Measurements from ENCODE around the gene TENM4. TPM values are rescaled to one million over a fixed set of nuclear protein-coding genes. Genes with fewer than 3 reads are reported as not detected.

The TENM4 gene
- total RNA-seq, 4 donors from 2014 or later = 31.4 to 44.5 (median 38.0) TPM

DNA sequence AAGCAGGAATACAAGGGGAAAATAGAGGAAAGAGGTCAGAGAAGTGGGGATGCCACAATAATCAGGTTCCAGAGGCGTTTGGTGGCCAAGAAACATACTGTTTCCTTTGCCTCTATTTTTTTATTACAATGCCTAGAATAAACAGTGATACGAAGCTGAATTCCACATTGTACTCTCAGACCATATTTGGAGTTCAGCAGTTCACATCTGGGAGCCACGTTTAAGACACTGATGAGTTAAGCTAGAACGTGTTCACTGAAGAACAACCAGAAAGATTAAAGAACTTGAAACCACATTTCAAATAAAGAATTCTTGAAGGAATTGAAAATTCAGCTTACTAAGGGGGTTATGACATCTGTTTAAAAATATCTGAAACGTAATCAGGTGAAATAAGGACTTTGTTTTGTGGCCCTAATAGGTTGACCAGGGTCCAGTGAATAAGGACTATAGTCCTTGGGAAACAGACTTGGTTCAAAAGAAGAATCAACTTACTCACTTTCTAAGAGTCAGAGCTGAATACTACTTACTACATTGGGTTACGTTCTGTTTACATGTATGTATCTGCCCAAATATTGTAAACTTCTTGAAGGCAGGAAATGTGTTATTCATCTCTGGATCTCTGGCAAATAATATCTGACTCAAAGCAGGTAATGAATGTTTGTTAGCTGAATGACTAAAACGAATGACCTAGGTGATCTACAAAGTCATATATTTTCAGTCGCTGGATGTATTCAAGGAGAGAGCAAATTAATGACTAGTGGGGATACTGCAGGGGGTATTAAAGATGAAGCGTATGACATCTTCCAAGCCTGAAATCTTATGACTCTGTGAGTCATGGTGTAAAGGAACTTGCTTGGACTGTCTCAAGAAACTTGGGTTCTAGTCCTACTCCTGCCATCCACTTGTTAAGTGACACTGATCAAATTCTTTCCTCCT, 619.2 kb downstream of the TENM4 start:
- H3K27ac ChIP-seq = no peak overlapping the region
- no peak for DNase-seq (ENCODE audit: low spot score in 2 of 2)

DNA sequence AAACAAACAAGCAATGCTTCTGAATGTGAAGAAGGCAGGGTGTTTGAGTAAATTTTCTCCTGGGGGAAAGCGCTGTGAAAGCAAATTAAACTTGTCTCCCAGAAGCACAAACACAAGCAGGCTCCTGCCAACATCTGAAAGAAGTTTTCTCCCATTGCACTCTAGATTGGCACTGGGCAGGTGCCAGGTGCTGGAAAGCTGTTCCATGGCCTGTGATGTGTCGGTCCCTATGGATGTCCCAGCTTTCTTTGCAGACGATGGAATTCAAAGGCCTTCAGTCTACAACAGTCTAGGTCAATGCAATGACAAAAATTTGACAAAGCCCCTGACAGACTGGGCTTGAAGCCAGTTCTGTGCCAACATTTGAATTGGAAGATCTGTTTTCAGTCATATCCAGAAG, 620.1 kb downstream of the TENM4 start:
- TF ChIP-seq POLR2AphosphoS5 (IDR thresholded peaks at IDR 0.05) = no peak
- no peak for TF ChIP-seq POLR2A (IDR thresholded peaks at IDR 0.05)
- TF ChIP-seq, protein P1, sequence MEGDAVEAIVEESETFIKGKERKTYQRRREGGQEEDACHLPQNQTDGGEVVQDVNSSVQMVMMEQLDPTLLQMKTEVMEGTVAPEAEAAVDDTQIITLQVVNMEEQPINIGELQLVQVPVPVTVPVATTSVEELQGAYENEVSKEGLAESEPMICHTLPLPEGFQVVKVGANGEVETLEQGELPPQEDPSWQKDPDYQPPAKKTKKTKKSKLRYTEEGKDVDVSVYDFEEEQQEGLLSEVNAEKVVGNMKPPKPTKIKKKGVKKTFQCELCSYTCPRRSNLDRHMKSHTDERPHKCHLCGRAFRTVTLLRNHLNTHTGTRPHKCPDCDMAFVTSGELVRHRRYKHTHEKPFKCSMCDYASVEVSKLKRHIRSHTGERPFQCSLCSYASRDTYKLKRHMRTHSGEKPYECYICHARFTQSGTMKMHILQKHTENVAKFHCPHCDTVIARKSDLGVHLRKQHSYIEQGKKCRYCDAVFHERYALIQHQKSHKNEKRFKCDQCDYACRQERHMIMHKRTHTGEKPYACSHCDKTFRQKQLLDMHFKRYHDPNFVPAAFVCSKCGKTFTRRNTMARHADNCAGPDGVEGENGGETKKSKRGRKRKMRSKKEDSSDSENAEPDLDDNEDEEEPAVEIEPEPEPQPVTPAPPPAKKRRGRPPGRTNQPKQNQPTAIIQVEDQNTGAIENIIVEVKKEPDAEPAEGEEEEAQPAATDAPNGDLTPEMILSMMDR (IDR thresholded peaks at IDR 0.05) = no peak
- no peak for TF ChIP-seq EP300 (IDR thresholded peaks at IDR 0.05)
- no peaks in the 10 kb centered on the region for H3K4me1 ChIP-seq
- H3K4me3 ChIP-seq = no peak overlapping the region
- 86% methylated on average over 3 of the region's 3 CpGs for WGBS
- H3K36me3 ChIP-seq = no peaks in the 10 kb centered on the region
- no peak overlapping the region for H3K27ac ChIP-seq
- peaks cover 3% of the 10 kb centered on the region for H3K27me3 ChIP-seq
- no peaks in the 10 kb centered on the region for H3K9me3 ChIP-seq
- no peak for DNase-seq (ENCODE audit: low spot score in 2 of 2)

More for the DNA sequence above, 619.2 kb downstream of the TENM4 start:
- no peaks in the 10 kb centered on the region for H3K36me3 ChIP-seq
- no peaks in the 10 kb centered on the region for H3K4me1 ChIP-seq
- 72% methylated on average over 9 of the region's 9 CpGs for WGBS
- TF ChIP-seq POLR2A (IDR thresholded peaks at IDR 0.05) (no peak), EP300 (IDR thresholded peaks at IDR 0.05) (no peak), POLR2AphosphoS5 (IDR thresholded peaks at IDR 0.05) (no peak)
- TF ChIP-seq, protein P1 (IDR thresholded peaks at IDR 0.05) = no peak
- H3K4me3 ChIP-seq = no peak overlapping the region
- no peaks in the 10 kb centered on the region for H3K9me3 ChIP-seq
- H3K27me3 ChIP-seq = peaks cover 3% of the 10 kb centered on the region

DNA sequence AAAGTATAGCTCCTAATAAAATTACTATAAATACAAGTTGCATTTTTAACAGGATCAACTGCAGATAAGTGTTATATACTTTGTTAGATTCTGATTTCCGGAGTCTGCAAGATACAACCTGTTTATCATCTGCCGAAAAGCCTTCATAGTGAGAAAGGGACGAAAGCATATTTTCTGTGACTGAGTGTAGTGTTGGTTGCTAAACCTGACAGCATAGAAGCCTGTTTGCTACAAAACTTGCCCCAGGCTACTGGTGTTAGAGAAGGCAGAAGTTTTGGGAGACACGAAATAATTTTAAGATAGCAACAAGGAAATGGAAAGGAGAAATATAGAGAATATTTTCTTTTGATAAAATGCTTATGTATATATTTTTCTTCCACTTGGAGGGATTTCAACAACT, 622.6 kb downstream of the TENM4 start:
- 67% methylated on average over 4 of the region's 4 CpGs for WGBS
- DNase-seq (ENCODE audit: low spot score in 2 of 2) = no peak
- Histone ChIP-seq H3K27me3 (peaks cover 1% of the 10 kb centered on the region), H3K4me1 (no peaks in the 10 kb centered on the region), H3K27ac (no peak overlapping the region), H3K4me3 (no peak overlapping the region), H3K36me3 (no peaks in the 10 kb centered on the region), H3K9me3 (no peaks in the 10 kb centered on the region)
- TF ChIP-seq POLR2AphosphoS5 (IDR thresholded peaks at IDR 0.05) (no peak), POLR2A (IDR thresholded peaks at IDR 0.05) (no peak), EP300 (IDR thresholded peaks at IDR 0.05) (no peak)
- TF ChIP-seq, protein P1 (IDR thresholded peaks at IDR 0.05) = no peak

DNA sequence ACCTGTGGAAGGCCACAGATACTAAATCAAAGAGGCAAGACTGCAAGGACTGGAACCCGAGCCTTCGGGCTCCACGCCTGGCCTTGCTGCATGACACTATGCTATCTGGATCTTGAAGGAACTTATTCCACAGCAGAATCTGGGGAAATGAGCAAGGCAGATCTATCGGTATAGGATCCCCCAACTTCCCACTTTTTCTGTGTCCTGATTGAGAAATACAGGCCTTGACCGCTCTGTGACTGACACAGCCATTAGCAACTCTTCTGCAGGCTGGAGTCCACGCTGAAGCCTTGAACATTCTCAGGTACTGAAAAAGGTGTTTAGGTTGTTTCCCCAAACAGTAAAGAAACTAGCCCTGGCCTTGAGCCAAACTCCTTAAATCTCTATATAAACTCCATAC, 625.0 kb downstream of the TENM4 start:
- Histone ChIP-seq H3K9me3 (no peaks in the 10 kb centered on the region), H3K27ac (no peak overlapping the region), H3K27me3 (no peaks in the 10 kb centered on the region), H3K36me3 (no peaks in the 10 kb centered on the region), H3K4me3 (no peak overlapping the region), H3K4me1 (no peaks in the 10 kb centered on the region)
- WGBS = 89% methylated on average over 6 of the region's 6 CpGs
- TF ChIP-seq POLR2AphosphoS5 (IDR thresholded peaks at IDR 0.05) (no peak), POLR2A (IDR thresholded peaks at IDR 0.05) (no peak), EP300 (IDR thresholded peaks at IDR 0.05) (no peak)
- TF ChIP-seq, protein P1 (IDR thresholded peaks at IDR 0.05) = no peak
- no peak for DNase-seq (ENCODE audit: low spot score in 2 of 2)

DNA sequence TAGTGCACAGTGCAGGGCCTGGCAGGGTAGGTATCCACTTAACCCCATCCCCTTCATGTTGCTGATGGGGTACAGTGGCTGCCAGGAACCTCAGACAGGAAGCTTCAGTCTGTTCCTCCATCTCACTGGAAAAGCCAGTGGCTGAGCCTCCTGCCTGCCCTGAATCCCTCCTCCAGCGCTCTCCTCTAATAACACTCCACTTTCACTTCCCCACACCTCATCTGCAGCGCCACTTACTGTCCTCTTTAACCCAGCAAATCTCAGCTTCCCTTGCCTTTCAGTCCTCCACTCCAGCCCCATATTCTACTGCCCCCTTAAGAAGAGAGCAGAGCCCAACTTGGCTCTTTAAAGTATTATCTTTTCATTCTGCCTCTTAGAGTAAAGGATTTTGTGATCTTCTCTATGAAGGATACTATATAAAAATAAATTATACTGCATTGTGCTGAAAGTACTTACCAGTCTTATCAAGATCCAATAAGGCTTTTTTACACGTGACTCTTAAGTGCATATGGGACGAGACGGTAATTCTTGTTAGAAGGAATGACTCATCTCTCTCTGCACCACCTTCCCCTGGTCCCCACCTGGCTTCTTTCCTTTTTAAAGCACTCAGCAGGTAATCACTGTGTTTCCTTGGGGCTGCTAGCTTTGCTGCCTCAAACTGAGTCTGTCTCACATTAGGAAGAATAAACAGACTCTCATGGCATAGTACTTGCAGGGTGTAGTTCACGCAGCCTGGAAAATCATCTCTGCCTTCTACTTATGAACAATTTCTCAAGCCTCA, 628.1 kb downstream of the TENM4 start:
- no peak for TF ChIP-seq POLR2AphosphoS5 (IDR thresholded peaks at IDR 0.05)
- TF ChIP-seq EP300 (IDR thresholded peaks at IDR 0.05) = no peak
- TF ChIP-seq, protein P1 (IDR thresholded peaks at IDR 0.05) = no peak
- no peak for TF ChIP-seq POLR2A (IDR thresholded peaks at IDR 0.05)
- Histone ChIP-seq H3K4me3 (no peak overlapping the region), H3K4me1 (no peaks in the 10 kb centered on the region), H3K36me3 (no peaks in the 10 kb centered on the region), H3K27me3 (no peaks in the 10 kb centered on the region), H3K27ac (no peak overlapping the region), H3K9me3 (no peaks in the 10 kb centered on the region)
- 81% methylated on average over 6 of the region's 6 CpGs for WGBS
- DNase-seq (ENCODE audit: low spot score in 2 of 2) = no peak
